ENCODE results near the gene APOL4.
"Not testable (repeated sequence)": the region's sequence is repeated elsewhere in the genome, so short reads cannot be mapped to it uniquely, and the experiment has no call there.

The APOL4 gene

DNA sequence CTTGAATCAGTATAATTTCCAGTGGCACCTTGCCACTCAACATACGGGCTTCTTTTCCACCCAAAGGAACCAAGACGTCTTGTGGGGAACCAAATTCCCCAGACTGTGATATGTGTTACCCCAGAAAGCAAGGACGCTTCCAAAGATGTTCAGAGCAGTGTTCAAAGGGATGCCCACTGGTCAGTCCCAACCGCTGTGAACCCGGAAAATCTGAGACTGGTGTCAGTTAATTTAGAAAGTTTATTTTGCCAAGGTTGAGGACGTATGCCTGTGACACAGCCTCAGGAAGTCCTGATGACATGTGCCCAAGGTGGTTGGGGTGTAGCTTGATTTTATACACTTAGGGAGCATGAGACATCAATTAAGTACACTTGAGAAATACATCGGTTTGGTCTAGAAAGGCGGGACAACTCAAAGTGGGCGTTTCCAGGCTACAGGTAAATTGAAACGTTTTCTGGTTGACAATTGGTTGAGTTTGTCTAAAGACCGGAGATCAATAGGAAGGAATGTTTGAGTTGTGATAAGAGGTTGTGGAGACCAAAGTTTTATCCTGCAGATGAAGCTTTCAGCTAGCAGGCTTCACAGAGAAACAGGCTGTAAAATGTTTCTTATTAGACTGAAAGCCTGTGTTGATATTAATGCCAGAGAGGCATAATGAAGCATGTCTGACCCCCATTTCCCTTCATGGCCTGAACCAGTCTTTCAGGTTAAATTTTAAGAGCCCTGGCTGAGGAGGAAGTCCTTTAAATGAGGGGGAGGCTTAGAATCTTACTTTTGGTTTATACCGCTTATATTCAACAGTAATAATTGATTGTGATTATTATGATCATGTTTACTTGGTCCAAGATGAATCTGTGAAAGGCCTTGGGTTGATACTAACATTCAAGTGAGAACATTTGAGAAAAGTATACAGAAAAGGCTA is 47.8 kb downstream of the APOL4 start:
- DNase-seq (ENCODE audit: low read depth), result no peak

DNA sequence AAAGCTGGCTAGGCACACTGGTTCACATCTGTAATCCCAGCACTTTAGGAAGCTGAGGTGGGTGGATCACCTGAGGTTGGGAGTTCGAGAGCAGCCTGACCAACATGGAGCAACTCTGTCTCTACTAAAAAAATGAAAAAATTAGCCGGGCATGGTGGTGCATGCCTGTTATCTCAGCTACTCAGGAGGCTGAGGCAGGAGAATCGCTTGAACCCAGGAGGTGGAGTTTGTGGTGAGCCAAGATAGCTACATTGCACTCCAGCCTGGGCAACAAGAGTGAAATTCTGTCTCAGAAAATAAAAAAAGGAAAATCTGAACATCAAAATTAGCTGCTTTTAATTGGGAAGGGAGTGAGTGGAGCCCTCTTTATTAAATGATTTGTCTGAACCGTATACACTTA is 48.8 kb downstream of the APOL4 start:
- DNase-seq (ENCODE audit: low read depth), result not testable (repeated sequence)

DNA sequence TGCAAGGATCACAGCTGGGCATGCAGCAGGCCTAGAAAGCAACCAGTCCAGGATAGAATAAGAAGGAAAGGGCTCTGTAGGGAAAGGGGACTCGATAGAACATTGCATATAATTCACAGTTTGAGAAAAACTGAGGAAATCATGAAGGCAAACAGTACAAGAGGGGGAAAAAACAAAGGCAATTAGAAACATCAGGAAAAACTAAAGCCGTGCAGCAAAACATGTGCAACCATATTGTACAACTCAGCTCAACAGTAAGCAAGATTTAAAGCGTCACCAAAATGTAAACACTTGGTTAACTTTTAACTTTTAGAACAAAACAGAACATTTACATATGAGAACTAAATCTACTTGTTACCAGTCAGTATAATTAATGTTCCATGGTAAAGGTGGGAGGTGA is 49.5 kb downstream of the APOL4 start:
- DNase-seq (ENCODE audit: low read depth), result no peak

DNA sequence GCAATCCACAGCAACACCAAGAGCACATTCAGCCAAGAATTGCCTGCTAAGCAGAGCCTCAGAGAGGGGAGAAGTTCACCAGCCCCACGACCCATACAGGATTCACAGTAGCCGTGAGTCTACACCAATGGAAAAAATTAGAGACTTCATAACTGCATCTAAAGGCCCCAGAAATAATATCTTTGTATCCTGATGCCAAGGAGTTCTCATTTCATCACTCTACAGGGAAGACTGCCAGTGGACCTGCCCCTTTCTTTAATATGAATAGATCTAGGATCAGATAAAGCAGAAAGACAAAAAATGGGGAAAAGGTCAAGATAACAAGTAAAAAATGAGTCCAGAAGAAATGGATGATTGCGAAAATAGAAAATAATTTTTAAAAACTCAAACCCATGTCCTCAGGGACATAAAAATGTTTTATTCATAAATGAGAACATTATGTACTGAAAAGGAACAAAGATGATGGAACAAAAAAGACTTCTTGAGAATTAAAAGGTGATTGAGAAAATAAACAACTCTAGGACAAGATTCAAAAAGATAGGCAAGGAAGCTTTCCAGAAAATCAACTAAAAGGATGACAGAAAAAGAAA is 50.5 kb downstream of the APOL4 start:
- no peak for DNase-seq (ENCODE audit: low read depth)

DNA sequence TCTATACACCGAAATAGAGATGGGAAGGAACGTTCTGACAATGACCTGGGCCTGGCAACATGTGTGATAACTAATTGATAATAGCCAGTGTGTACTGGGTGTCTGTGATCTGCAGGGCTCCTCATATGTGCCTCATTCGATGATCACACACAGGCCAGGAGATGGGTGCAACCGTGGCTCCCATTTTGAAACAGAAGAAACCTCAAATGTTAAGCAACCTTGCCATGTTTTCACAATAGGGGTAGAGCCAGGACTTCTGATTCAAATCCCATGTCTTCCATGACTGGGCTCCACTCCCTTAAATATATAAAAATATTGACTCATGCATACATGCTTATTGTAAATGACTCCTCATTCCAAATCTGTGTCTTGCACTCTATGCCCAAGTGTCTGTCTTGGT is 52.2 kb downstream of the APOL4 start:
- no peak for DNase-seq (ENCODE audit: low read depth)

DNA sequence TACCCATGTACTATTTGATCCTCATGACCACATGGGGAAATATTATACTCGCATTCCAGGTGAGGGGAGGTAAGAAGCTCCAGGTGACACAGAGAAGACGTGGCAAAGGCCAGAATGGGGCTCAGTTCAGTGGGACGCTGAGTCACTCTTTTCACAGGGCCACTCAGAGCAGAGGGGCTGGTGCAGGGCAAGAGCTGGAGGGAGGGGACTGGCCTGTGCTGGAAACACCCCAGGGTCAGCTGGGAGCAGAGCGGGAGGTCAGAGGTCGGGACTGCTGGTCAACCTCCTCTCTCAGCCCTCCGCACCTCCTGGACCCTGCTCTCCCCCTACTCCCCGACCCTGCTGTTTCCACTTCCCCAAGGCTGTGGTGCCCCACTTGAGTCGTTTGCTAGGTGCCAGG is 53.2 kb downstream of the APOL4 start:
- no peak for DNase-seq (ENCODE audit: low read depth)

DNA sequence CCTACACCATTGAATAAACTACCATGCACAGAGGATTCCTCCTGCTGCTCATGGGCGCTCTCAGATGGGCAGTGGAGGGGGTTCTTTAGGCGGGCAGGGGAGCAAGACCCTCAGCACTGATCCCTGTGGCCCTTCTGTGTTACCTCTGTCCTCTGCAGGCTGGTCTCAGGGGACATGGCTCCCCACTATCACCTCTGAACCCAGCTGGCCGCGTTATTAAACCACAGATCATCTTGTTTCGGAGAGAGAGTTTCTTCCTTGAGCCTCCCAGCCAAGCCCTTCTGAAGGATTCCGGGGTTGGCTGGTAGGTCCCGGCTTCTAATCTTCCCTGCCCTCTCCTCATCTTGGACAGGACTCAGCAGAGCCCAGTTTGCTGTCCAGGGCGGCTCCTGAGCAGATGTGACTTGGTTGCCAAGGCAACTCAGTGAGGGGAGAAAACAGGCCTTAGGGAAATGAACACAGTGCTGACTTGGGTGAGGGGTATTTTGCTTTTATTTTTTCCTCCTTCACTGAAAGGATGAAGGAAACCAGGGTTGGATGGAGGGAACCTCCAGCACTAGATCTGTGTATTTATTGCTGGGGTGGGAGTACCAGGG is 54.3 kb downstream of the APOL4 start:
- DNase-seq (ENCODE audit: low read depth), result no peak

DNA sequence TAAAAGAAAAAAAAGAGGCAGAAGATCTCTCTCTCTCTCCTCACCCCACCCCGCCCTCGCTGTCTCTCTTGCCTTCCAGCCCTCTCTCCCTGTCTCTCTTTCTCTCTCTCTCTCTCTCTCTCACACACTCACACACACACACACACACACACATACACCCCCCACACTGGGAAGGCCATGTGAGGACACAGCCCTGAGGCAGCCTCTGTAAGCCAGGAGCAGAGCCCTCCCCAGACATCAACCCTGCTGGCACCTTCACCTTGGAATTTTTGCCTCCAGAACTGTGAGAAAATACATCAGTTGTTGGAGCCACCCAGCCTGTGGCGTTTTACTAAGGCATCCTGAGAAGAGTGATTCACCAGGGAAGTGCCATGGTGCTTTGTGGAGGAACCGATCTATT is 55.7 kb downstream of the APOL4 start:
- no peak for DNase-seq (ENCODE audit: low read depth)

DNA sequence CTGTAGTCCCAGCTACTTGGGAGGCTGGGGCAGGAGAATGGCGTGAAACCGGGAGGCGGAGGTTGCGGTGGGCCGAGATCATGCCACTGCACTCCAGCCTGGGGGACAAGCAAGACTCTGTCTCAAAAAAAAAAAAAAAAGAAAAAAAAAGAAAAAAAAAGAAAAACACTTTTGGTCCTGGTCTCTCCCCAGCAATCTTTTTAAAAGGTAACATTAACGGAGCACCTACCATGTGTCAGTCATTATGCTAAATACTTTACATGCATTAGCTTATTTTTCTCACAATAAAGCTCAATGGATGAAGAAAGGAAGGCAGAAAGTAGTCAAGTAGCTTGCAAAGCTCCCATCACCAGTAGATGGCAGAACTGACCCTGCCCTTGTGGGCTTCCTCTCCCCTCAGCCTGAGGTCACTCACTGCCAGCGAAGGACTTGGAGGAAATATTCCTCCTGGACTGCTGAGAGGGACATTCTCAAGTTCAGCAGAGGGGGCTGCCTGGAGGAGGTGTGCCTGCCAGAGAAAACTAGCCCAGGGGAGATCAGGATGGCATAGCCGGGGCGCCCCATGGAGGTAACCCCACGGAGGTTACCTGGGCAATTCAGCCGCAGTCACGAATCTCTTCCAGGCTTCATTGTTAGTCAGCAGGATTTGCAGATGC is 56.6 kb downstream of the APOL4 start:
- DNase-seq (ENCODE audit: low read depth), result no peak

DNA sequence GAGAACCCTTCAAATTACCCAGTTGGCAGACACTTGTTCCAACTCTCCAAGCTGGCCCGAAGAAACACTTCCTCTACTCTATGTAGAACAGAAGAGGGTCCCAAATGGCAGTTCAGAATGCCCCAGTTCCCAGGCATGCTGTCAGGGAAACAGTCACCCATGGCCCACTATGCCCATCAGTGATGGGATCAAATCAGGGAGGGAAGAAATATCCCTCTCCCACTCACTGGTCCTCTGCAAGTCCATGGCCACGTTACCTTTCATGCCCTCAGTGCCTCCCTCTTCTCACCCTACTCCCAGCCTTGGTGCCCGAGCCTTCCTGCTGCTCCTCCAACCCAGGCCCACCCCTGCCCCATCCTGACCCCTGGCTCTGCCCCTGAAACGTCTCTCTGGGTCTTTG is 57.7 kb downstream of the APOL4 start:
- DNase-seq (ENCODE audit: low read depth), result no peak

DNA sequence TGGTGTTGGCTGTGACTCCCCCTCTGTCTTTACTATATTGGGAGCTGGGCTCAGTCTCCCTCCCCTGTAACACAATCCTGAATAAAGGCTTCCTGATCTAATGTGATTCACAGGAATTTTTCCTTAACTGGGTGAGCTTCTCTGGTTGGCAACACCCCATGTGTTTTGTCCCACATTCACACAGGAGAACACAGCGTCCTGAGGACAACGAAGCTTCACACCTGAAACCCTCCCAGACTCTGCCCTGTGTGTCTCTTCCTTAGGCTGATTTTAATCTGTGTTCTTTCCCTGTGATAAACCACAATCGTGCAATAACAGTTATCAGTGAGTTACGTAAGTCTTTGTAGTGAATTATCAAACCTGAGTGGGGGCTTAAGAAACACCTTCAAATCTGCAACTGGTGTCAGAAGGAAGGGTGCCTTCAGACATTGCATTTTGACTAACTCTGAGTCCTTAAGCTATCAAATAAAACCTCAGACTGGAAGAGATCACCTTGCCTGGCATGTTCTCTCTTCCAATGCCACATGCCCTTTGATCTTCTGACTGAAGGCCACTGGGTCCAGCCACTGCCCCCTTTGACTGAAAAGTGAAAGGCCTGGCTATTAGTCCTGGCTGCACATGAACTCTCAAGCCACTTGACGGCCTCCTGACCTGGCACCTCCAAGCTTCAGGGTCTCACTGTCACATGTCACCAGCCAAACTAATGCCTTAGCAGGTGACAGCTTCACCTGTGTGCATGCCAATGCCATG is 58.4 kb downstream of the APOL4 start:
- DNase-seq (ENCODE audit: low read depth), result no peak

DNA sequence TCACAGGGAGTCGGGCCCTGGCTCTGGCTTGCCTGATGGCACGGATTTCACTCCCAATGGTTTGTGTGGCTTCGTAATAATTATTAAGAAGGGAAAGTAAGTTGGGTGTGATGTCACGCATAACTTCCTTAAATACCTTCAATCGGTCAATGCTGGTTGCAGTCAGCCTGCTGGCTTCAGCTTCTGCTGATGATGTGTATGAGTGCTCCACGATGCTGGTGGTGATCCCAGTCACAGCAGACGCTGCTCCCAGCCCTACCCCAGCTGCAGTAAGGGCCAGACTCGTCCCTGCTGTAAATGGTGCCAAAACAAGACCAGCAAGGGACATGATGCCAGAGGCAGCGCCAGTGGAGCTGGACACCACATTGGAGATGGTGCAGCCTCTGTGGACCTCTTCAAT is 60.1 kb downstream of the APOL4 start:
- DNase-seq (ENCODE audit: low read depth), result no peak
